Activated CD8-positive, alpha-beta memory T cell treated with anti-CD3 and anti-CD28 coated beads, Interleukin-2, amount 50 U/mL, for 4 hours (primary cell): ENCODE measurements around the gene CAMK1.
"Not testable (repeated sequence)": the region's sequence is repeated elsewhere in the genome, so short reads cannot be mapped to it uniquely, and the experiment has no call there.

Experiments used
- DNase-seq: peaks from one replicate; pipeline ENCODE4 v3.0.0-alpha.2; 2020

The CAMK1 gene

GRCh38 chr3:9792405-9793160, 22.8 kb upstream of the CAMK1 start, which contains the start of the genes ARPC4 and TADA3:
ARPC4 (plus strand) TSS chr3:9793082; CDS start chr3:9793122, 40 bp downstream.
TADA3 (minus strand) TSS chr3:9792473; CDS start chr3:9791466, 1,007 bp downstream.
- peak; percentile 92 for DNase-seq

- DNase-seq: no peak
Measured at GRCh38 chr3:9791790-9792404, 22.1 kb upstream of the CAMK1 start.

- no peak for DNase-seq
Measured at GRCh38 chr3:9791127-9791526, 21.4 kb upstream of the CAMK1 start.

GRCh38 chr3:9787714-9788113, 18.0 kb upstream of the CAMK1 start:
- no peak for DNase-seq

- no peak for DNase-seq
Measured at GRCh38 chr3:9786825-9787669, 17.3 kb upstream of the CAMK1 start.

GRCh38 chr3:9786209-9786739, 16.5 kb upstream of the CAMK1 start:
- DNase-seq: no peak

GRCh38 chr3:9785602-9786001, 15.9 kb upstream of the CAMK1 start:
- DNase-seq: no peak

GRCh38 chr3:9784965-9785364, 15.2 kb upstream of the CAMK1 start:
- DNase-seq: no peak

GRCh38 chr3:9783954-9784353, 14.2 kb upstream of the CAMK1 start:
- no peak for DNase-seq

GRCh38 chr3:9782770-9783169, 13.0 kb upstream of the CAMK1 start:
- no peak for DNase-seq

- no peak for DNase-seq
Measured at GRCh38 chr3:9781978-9782603, 12.3 kb upstream of the CAMK1 start.

GRCh38 chr3:9781551-9781950, 11.8 kb upstream of the CAMK1 start:
- no peak for DNase-seq

- no peak for DNase-seq
Measured at GRCh38 chr3:9780910-9781309, 11.2 kb upstream of the CAMK1 start.

- DNase-seq: no peak
Measured at GRCh38 chr3:9780458-9780812, 10.7 kb upstream of the CAMK1 start.

- DNase-seq: peak; percentile 29
Measured at GRCh38 chr3:9779721-9780457, 10.1 kb upstream of the CAMK1 start.

- no peak for DNase-seq
Measured at GRCh38 chr3:9779075-9779593, 9.4 kb upstream of the CAMK1 start.

GRCh38 chr3:9778143-9779074, 8.7 kb upstream of the CAMK1 start:
- DNase-seq: peak; percentile 38

GRCh38 chr3:9777694-9778021, 7.9 kb upstream of the CAMK1 start:
- DNase-seq: no peak

- no peak for DNase-seq
Measured at GRCh38 chr3:9776896-9777693, 7.3 kb upstream of the CAMK1 start.

GRCh38 chr3:9771007-9771406, 1.3 kb upstream of the CAMK1 start:
- not testable (repeated sequence) for DNase-seq
